Retina (tissue), 1 donor: ENCODE results near the gene ZFY.
"Not testable (repeated sequence)": the region's sequence is repeated elsewhere in the genome, so short reads cannot be mapped to it uniquely, and the experiment has no call there.

Experiments
- DNase-seq: peaks from one replicate; pipeline ENCODE4 v3.0.0-alpha.2; 2016

The ZFY gene

GRCh38 chrY:2979283-2979682 lies 44.1 kb downstream of the ZFY start:
- no peak for DNase-seq

- no peak for DNase-seq
Measured at GRCh38 chrY:2984491-2984890, 49.3 kb downstream of the ZFY start.

- DNase-seq: not testable (repeated sequence)
Measured at GRCh38 chrY:2987178-2987577, 52.0 kb downstream of the ZFY start.

GRCh38 chrY:2997369-2997768 lies 62.2 kb downstream of the ZFY start:
- DNase-seq: not testable (repeated sequence)

- no peak for DNase-seq
Measured at GRCh38 chrY:3002190-3002589, 67.0 kb downstream of the ZFY start.

GRCh38 chrY:3002680-3003515 lies 67.7 kb downstream of the ZFY start:
- DNase-seq: no peak

GRCh38 chrY:3003516-3003830 lies 68.3 kb downstream of the ZFY start:
- no peak for DNase-seq

- DNase-seq: no peak
Measured at GRCh38 chrY:3003846-3004245, 68.7 kb downstream of the ZFY start.

- not testable (repeated sequence) for DNase-seq
Measured at GRCh38 chrY:3006031-3006430, 70.8 kb downstream of the ZFY start.

- no peak for DNase-seq
Measured at GRCh38 chrY:3007967-3008366, 72.8 kb downstream of the ZFY start.

GRCh38 chrY:3012226-3012625 lies 77.0 kb downstream of the ZFY start:
- no peak for DNase-seq

GRCh38 chrY:3016594-3016993 lies 81.4 kb downstream of the ZFY start:
- DNase-seq: no peak

- no peak for DNase-seq
Measured at GRCh38 chrY:3018546-3018945, 83.4 kb downstream of the ZFY start.

GRCh38 chrY:3019584-3019983 lies 84.4 kb downstream of the ZFY start:
- DNase-seq: no peak

GRCh38 chrY:3021176-3021575 lies 86.0 kb downstream of the ZFY start:
- no peak for DNase-seq

GRCh38 chrY:3023606-3024005 lies 88.4 kb downstream of the ZFY start:
- no peak for DNase-seq

- DNase-seq: no peak
Measured at GRCh38 chrY:3025357-3025756, 90.2 kb downstream of the ZFY start.
